Ishikawa (cell line): ENCODE measurements around the gene WSB1.

Experiments used
- CEBPB ChIP-seq: IDR thresholded peaks from 2 replicates; pipeline ENCODE4 v1.6.1; 2012
- CREB1 ChIP-seq: IDR thresholded peaks from 2 replicates; pipeline ENCODE4 v1.6.1; 2012; ENCODE audit warnings: low read depth
- EP300 ChIP-seq: IDR thresholded peaks from 2 replicates; pipeline ENCODE4 v1.6.1; 2012; ENCODE audit warnings: borderline replicate concordance
- FOXM1 ChIP-seq: IDR thresholded peaks from 2 replicates; pipeline ENCODE4 v1.6.1; 2012; ENCODE audit warnings: low read depth, borderline replicate concordance
- MAX ChIP-seq: IDR thresholded peaks from 2 replicates; pipeline ENCODE4 v1.6.1; 2012
- NFIC ChIP-seq: IDR thresholded peaks from 2 replicates; pipeline ENCODE4 v1.6.1; 2012
- RAD21 ChIP-seq: IDR thresholded peaks from 2 replicates; pipeline ENCODE4 v1.6.1; 2012; ENCODE audit warnings: low read depth
- TAF1 ChIP-seq: IDR thresholded peaks from 2 replicates; pipeline ENCODE4 v1.6.1; 2012; ENCODE audit warnings: low read depth, mild to moderate bottlenecking
- TEAD4 ChIP-seq: IDR thresholded peaks from 2 replicates; pipeline ENCODE4 v1.6.1; 2012
- YY1 ChIP-seq: IDR thresholded peaks from 2 replicates; pipeline ENCODE4 v1.6.1; 2012; ENCODE audit warnings: low read depth
- TF ChIP-seq, protein P1 (sequence below): IDR thresholded peaks from 2 replicates; pipeline ENCODE4 v1.6.1; 2012; ENCODE audit warnings: low read depth, mild to moderate bottlenecking
- TF ChIP-seq, protein P2 (sequence below): IDR thresholded peaks from 2 replicates; pipeline ENCODE4 v1.6.1; 2012

DNA sequence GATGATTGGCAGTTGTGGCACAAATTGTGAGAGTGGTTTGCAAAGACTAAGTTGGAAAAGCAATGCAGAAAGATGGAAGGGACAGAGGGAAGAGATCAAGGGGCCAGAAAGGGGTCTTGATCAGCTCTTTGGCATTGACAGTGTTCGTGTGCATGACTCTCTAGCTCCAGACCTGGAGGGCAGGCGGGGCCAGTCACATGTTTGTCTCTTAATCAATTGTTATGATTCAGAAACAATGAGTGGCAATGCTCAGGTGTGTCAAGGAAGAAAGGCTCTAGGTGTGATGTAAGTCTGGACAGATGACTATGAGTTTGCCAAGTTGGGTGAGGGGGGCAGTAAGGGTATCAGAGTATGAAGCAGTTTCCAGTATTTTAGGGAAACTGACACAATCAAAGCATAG lies 32.1 kb downstream of the WSB1 start:
- TF ChIP-seq MAX, result no peak
- TF ChIP-seq TEAD4, result no peak
- TF ChIP-seq, protein P1, sequence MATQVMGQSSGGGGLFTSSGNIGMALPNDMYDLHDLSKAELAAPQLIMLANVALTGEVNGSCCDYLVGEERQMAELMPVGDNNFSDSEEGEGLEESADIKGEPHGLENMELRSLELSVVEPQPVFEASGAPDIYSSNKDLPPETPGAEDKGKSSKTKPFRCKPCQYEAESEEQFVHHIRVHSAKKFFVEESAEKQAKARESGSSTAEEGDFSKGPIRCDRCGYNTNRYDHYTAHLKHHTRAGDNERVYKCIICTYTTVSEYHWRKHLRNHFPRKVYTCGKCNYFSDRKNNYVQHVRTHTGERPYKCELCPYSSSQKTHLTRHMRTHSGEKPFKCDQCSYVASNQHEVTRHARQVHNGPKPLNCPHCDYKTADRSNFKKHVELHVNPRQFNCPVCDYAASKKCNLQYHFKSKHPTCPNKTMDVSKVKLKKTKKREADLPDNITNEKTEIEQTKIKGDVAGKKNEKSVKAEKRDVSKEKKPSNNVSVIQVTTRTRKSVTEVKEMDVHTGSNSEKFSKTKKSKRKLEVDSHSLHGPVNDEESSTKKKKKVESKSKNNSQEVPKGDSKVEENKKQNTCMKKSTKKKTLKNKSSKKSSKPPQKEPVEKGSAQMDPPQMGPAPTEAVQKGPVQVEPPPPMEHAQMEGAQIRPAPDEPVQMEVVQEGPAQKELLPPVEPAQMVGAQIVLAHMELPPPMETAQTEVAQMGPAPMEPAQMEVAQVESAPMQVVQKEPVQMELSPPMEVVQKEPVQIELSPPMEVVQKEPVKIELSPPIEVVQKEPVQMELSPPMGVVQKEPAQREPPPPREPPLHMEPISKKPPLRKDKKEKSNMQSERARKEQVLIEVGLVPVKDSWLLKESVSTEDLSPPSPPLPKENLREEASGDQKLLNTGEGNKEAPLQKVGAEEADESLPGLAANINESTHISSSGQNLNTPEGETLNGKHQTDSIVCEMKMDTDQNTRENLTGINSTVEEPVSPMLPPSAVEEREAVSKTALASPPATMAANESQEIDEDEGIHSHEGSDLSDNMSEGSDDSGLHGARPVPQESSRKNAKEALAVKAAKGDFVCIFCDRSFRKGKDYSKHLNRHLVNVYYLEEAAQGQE, result no peak
- TF ChIP-seq YY1, result no peak
- TF ChIP-seq, protein P2, sequence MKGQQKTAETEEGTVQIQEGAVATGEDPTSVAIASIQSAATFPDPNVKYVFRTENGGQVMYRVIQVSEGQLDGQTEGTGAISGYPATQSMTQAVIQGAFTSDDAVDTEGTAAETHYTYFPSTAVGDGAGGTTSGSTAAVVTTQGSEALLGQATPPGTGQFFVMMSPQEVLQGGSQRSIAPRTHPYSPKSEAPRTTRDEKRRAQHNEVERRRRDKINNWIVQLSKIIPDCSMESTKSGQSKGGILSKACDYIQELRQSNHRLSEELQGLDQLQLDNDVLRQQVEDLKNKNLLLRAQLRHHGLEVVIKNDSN, result no peak
- no peak for TF ChIP-seq RAD21
- no peak for TF ChIP-seq CREB1
- no peak for TF ChIP-seq TAF1
- no peak for TF ChIP-seq NFIC
- no peak for TF ChIP-seq FOXM1
- TF ChIP-seq EP300, result no peak
- no peak for TF ChIP-seq CEBPB
